ENCODE data around the gene APOO.

Gene APOO

GRCh38 chrX:23817979-23818336, 89.8 kb downstream of the APOO start:
- DNase-seq (ENCODE audit: low read depth): no peak

DNA sequence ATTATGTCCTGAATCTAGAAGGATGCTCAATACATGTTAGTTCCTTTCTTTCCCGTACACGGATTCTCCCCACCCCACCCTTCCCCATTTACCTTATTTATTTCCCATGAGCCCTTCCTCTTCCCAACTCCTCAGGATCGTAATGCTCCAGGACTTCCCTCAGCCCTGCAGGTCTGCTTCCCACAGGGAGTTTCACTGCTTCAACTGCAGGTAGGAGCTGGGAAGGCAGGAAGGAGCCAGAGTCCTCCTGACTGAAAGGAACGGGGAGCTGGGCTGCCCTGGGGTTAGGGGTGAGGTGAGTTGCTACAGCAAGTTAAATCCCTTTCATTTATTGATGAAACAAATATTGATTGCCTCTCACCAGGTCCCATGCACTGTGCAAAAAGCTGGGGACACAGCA, 91.6 kb downstream of the APOO start:
- no peak for DNase-seq (ENCODE audit: low read depth)

- DNase-seq (ENCODE audit: low read depth): no peak
Observed at GRCh38 chrX:23815376-23815775, 92.4 kb downstream of the APOO start.

GRCh38 chrX:23813808-23814207, 93.9 kb downstream of the APOO start:
- no peak for DNase-seq (ENCODE audit: low read depth)

GRCh38 chrX:23811656-23812055, 96.1 kb downstream of the APOO start:
- no peak for DNase-seq (ENCODE audit: low read depth)

GRCh38 chrX:23811108-23811651, 96.6 kb downstream of the APOO start:
- no peak for DNase-seq (ENCODE audit: low read depth)

- DNase-seq (ENCODE audit: low read depth): no peak
Observed at GRCh38 chrX:23810279-23810678, 97.5 kb downstream of the APOO start.

GRCh38 chrX:23805389-23805788, 102.3 kb downstream of the APOO start:
- no peak for DNase-seq (ENCODE audit: low read depth)

GRCh38 chrX:23804578-23804977, 103.2 kb downstream of the APOO start:
- DNase-seq (ENCODE audit: low read depth): no peak

DNA sequence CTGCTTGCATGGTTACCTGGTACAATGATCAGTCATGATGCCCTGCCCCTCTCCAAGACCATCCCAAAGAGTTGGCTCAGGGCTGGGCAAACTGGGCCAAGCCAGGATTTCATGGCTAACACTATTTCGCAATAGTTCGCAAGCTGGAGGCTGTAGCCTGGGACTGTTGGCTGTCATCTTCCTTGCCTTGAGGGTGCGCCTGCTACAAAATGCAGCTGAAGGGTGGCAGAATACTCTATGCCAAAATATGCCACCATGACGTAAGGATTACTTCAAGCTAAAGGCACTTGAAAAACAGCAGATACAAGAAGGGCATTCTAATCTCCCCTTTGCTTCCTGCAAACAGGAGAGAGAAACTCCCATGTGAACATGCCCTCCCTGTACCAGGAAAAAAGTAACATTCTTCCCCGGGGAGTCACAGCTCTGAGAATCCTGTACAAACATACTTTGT, 103.8 kb downstream of the APOO start:
- DNase-seq (ENCODE audit: low read depth): no peak

GRCh38 chrX:23802431-23802830, 105.3 kb downstream of the APOO start:
- no peak for DNase-seq (ENCODE audit: low read depth)

DNA sequence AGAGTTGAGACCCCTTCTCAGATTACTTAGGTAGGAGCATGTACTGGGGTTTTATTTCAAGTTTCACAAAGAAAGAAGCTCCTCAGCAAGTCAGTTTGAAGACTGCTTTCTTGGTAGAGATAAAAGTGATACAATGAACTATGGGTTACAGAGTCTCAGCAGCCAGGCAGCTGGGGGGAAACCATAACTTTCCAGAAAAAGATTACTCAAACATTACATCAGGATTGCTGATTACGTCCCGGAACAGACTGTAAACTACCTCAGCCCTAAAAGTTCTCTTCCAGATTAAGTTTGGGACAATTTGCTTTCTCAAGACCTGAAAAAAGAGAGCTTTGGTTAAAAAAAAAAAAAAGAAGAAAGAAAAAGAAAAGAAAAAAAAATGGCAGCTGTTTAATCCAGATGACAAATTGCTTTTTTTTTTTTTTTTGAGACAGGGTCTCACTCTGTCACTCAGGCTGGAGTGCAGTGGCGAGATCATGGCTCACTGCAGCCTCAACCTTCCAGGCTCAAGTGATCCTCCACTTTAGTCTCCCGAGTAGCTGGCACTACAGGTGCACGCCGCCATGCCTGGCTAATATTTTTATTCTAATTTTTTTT, 108.2 kb downstream of the APOO start:
- no peak for DNase-seq (ENCODE audit: low read depth)

DNA sequence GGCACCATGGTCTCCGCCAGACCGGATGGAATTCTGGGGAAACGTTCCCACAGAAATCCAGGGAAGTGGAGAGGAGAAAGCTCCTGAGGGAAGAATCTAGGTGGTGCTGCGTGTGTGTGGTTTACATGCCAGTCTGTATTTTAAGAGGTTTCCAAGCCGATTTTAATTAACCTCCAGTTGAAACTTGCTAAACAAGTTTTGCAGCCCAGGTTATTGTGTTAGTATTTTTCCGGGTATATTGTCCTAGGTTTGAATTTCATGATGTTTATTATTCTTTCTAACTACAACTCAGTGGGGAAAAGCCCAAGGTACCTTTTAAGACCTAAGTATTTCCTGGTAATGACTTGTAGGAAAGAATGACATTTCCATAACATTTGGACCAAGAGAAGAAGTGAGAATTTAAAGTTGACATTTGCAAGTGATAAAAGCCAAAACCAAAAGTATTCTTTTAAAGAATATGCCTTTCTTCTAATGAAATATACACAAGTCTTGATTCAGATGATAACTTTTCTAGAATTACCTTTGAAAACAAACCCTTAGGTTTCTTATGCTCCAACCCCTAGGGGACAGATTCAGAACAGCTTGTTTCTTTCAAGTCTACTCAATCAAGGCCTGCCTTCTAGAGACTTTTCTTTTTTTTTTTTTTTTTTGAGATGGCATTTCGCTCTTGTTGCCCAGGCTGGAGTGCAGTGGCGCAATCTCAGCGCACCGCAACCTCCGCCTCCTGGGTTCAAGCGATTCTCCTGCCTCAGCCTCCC, 110.2 kb downstream of the APOO start:
- no peak for DNase-seq (ENCODE audit: low read depth)

DNA sequence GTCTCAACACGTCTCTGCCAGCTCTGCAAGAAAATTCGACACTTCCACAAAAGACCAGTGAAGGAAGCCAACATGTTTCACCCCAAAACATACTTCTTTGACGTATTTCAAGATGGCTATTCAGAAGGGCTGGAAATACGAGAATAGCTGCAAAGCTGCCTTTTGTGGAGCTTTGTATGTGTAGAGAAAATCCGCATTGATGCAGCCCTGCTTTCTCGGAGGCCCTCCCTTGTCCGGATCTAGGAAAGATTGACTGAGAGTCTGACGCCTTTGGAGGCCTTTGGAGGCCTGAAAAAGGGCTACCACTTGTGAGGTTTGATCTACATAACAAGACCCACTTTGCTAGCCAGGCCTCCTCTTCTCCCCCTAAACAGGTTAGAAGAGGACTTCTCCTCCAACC, 112.5 kb downstream of the APOO start:
- no peak for DNase-seq (ENCODE audit: low read depth)

GRCh38 chrX:23792861-23793553, 114.7 kb downstream of the APOO start:
- no peak for DNase-seq (ENCODE audit: low read depth)

- DNase-seq (ENCODE audit: low read depth): no peak
Observed at GRCh38 chrX:23790155-23790497, 117.6 kb downstream of the APOO start.

DNA sequence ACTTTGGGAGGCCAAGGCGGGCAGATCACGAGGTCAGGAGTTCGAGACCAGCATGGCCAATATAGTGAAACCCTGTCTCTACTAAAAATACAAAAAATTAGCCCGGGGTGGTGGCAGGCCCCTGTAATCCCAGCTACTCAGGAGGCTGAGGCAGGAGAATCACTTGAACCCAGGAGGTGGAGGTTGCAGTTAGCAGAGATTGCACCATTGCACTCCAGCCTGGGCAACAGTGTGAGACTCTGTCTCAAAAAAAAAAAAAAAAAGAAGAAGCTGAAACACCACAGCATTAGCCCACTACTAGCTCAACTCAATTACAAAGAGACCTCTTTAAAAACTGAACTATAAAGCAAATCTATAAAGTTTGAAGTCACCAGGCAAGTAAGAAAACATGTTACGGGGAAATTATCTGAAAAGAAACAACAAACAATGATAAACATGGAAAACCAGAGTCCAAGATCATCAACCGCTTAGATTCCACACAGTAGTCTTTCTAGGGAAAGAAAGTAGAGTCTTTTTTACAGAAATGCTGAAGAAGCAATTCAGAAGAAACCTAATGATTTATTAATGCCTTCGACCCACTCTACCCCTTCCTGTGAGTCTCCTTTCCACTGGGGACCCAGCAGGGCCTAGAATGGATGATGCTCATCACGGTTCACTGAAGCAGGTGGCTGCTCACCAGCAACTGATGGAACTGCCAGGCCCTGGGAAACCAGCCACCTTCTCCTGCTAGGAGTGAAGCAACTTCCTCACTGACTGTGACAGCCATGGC, 118.2 kb downstream of the APOO start:
- no peak for DNase-seq (ENCODE audit: low read depth)

- no peak for DNase-seq (ENCODE audit: low read depth)
Observed at GRCh38 chrX:23788946-23789345, 118.8 kb downstream of the APOO start.

- no peak for DNase-seq (ENCODE audit: low read depth)
Observed at GRCh38 chrX:23788521-23788920, 119.2 kb downstream of the APOO start.

DNA sequence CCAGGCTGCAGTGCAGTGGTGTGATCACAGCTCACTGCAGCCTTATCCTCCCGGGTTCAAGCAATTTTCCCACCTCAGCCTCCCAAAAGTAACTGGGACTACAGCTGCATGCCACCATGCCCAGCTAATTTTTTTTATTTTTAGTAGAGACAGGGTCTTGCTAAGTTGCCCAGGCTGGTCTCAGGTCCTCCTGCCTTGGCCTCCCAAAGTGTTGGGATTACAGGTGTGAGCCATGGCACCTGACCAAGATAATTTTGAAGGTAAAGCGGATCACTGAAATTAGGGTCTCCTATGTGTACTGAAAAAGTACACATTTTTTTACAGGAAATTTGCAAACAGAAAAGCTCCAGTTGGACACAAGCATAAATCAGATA, 120.0 kb downstream of the APOO start:
- DNase-seq (ENCODE audit: low read depth): no peak

- DNase-seq (ENCODE audit: low read depth): no peak
Observed at GRCh38 chrX:23786268-23786815, 121.4 kb downstream of the APOO start.

- no peak for DNase-seq (ENCODE audit: low read depth)
Observed at GRCh38 chrX:23785580-23785979, 122.2 kb downstream of the APOO start.

Data from activated T-cell treated with anti-CD3 and anti-CD28 coated beads for 48 hours (primary cell).